KMS-11 (cell line): ENCODE results near the gene MC3R.

Experiments
- H2AFZ ChIP-seq: fragments of 200-600 bp; sonication (generic); 2 replicates; pipeline ENCODE4 v1.6.1; 2016; ENCODE audit warnings: antibody characterized with exemption, mixed run types, low read depth
- H3K27ac ChIP-seq: fragments of 200-600 bp; sonication (generic); 2 replicates; pipeline ENCODE4 v1.6.1; 2016; ENCODE audit warnings: mild to moderate bottlenecking, mixed run types
- H3K27me3 ChIP-seq: fragments of 200-600 bp; sonication (generic); 2 replicates; pipeline ENCODE4 v1.6.1; 2017; ENCODE audit warnings: mild to moderate bottlenecking, low read depth, mixed run types, moderate library complexity; ENCODE audit not compliant: insufficient read depth
- H3K36me3 ChIP-seq: fragments of 200-600 bp; sonication (generic); 2 replicates; pipeline ENCODE4 v1.6.1; 2017; ENCODE audit warnings: mild to moderate bottlenecking, mixed run types; ENCODE audit not compliant: insufficient read depth
- H3K4me1 ChIP-seq: fragments of 200-600 bp; sonication (generic); 2 replicates; pipeline ENCODE4 v1.6.1; 2016; ENCODE audit warnings: mild to moderate bottlenecking, low read depth, mixed run types; ENCODE audit not compliant: poor library complexity, severe bottlenecking
- H3K4me2 ChIP-seq: fragments of 200-600 bp; sonication (generic); 2 replicates; pipeline ENCODE4 v1.7.0; 2016; ENCODE audit warnings: mild to moderate bottlenecking, mixed run types
- H3K4me3 ChIP-seq: fragments of 200-600 bp; sonication (generic); IDR thresholded peaks from 2 replicates; pipeline ENCODE4 v1.6.1; 2017; ENCODE audit warnings: low read depth, low read length, mixed read lengths; ENCODE audit not compliant: insufficient read depth
- H3K79me2 ChIP-seq: fragments of 200-600 bp; sonication (generic); 2 replicates; pipeline ENCODE4 v1.6.1; 2016; ENCODE audit warnings: low read depth, mixed run types; ENCODE audit not compliant: insufficient read depth
- H3K9ac ChIP-seq: fragments of 200-600 bp; sonication (generic); 2 replicates; pipeline ENCODE4 v1.6.1; 2016; ENCODE audit warnings: mild to moderate bottlenecking, mixed run types
- H4K20me1 ChIP-seq: fragments of 200-600 bp; sonication (generic); 2 replicates; pipeline ENCODE4 v1.6.1; 2016; ENCODE audit warnings: mild to moderate bottlenecking, mixed run types; ENCODE audit not compliant: insufficient read depth
- CTCF ChIP-seq: fragments of 200-600 bp; sonication (generic); conservative IDR thresholded peaks from 2 replicates; pipeline ENCODE4 v1.6.1; 2017; ENCODE audit warnings: low read depth, mild to moderate bottlenecking, antibody characterized with exemption, low read length, moderate library complexity, mixed read lengths

MC3R gene

GRCh38 chr20:56299362-56299761, 50.8 kb downstream of the MC3R start:
- no peaks in the 10 kb centered on the region for H3K4me1 ChIP-seq
- H3K9ac ChIP-seq: no peak overlapping the region
- no peaks in the 10 kb centered on the region for H3K79me2 ChIP-seq
- H3K4me3 ChIP-seq: no peak overlapping the region
- H3K36me3 ChIP-seq: no peaks in the 10 kb centered on the region
- H3K27ac ChIP-seq: no peak overlapping the region
- no peak overlapping the region for H2AFZ ChIP-seq
- no peak for TF ChIP-seq CTCF
- H3K4me2 ChIP-seq: no peak overlapping the region
- no peaks in the 10 kb centered on the region for H3K27me3 ChIP-seq
- no peaks in the 10 kb centered on the region for H4K20me1 ChIP-seq
